HG02642 (cell line): ENCODE data around the gene SASH1.

Source experiments
- ATAC-seq: cut with Tn5 transposase; IDR thresholded peaks from one replicate; pipeline ENCODE4 v1.9.1; 2021; ENCODE audit warnings: mild to moderate bottlenecking; ENCODE audit not compliant: unreplicated experiment, poor library complexity

The SASH1 gene

GRCh38 chr6:148472171-148473105, 129.8 kb downstream of the SASH1 start:
- ATAC-seq: no peak

- no peak for ATAC-seq
Measured at GRCh38 chr6:148479497-148479896, 136.9 kb downstream of the SASH1 start.

GRCh38 chr6:148487461-148487860, 144.8 kb downstream of the SASH1 start:
- ATAC-seq: no peak

GRCh38 chr6:148491638-148492251, 149.1 kb downstream of the SASH1 start:
- ATAC-seq: no peak

- no peak for ATAC-seq
Measured at GRCh38 chr6:148492654-148493290, 150.1 kb downstream of the SASH1 start.

- ATAC-seq: no peak
Measured at GRCh38 chr6:148493424-148493823, 150.8 kb downstream of the SASH1 start.

DNA sequence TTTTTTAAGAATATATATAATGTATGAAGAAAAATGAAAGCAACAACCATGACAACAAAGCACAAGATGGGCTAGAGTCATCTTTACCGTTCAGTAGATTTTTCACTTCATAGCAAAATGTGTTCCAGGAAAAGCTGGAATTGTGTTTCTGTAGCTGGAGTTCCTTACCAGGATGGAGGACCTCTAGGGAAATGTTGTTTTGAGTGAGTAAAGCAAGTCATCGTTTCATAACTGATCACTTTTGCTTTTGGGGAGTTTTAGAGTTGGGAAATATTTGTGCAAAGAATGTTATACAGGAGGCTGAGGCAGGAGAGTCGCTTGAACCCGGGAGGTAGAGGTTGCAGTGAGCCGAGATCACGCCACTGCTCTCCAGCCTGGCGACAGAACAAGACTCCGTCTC, 151.6 kb downstream of the SASH1 start:
- no peak for ATAC-seq

DNA sequence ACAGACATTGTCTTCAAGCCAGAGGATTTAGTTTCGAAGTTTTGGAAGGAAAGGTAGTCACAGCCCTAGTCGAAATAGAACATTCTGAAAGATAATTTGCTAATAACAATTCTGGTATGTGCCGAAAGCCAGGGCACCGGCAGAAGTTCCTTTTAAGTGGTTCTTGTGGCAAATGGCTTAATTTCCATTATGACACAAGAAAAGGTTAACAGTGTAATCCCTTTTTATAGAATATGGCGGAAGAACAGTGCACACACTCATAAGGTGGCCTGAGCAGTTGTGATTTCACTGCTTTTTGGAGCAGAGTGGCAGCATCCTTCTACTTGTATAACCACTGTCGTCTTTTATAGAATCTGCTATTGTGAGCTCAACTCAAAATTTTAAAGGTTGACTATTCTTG, 152.4 kb downstream of the SASH1 start:
- no peak for ATAC-seq

DNA sequence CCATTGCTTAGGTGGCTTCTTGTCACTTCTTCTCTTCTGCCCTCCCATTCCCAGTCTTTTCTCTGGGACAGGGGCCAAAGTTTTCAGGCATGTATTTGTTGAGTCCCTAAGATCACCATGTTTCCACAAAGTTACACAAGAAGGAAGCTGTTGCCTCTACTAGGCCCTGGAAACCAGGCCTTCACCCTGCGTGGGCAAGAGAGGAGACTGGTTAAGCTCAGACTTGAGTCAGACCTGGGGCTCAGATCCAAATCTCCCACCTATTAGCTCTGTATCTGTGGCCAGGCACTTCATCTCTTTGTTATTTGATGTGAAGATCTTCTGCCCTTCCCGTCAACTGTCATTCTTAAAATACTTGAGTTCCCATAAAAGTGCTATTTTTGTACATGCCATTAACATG, 154.6 kb downstream of the SASH1 start:
- no peak for ATAC-seq

DNA sequence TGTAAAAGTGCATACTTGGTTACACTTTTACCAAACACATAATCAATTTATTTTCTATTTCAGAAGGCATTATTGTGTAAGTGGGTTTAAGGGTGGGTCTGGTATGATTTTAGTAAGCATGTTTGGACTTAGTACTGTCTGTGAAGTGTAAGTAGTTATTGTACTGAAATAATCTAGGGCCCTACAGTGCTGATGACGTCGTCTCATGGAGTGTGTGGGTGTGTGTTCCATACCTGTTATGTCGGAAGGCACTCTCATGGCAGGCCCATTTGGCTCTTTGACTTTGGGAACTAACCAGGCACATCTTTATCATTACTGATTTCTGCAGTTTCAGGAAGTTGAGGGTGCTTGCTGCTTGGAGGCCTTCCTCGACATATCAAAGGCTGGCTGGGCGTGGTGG, 155.1 kb downstream of the SASH1 start:
- ATAC-seq: no peak

DNA sequence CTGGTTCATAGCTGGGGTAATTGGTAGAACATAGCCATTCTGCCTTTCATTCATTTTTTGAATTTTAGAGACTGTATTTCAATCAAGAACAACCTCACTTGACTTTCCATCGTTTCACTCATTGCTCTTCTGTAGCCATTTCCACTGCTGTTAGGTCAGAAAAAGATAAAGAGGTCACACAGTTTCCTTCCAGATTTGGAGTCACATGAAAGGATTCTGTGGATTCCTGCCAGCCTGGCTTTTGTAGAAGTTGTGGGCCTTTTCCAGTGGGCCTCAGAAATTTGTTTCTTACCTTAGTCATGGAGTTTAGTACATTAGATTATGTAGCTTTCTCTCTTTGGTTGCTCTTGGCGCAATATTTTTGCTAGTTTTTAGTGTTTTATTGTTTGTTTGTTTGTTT, 157.8 kb downstream of the SASH1 start:
- ATAC-seq: no peak

DNA sequence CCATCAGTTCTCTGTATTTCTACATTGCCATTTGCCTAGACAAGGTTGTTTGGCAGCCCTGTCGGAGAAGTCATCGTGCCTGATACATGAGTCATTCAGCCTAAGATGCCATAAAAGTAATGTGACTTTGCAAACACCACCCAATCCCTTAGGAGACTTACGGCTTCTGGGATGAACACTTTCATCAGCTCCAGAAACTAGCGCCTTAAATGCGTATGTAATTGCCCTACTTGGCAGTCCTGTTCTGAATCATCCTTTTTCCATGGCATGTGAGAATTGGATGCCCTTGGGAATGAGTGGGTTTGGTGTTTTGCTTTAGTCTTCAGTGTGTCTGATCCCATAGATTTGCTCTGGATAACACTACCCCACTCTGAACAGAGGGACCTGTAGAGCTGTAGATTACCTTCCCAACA, 158.5 kb downstream of the SASH1 start:
- no peak for ATAC-seq

DNA sequence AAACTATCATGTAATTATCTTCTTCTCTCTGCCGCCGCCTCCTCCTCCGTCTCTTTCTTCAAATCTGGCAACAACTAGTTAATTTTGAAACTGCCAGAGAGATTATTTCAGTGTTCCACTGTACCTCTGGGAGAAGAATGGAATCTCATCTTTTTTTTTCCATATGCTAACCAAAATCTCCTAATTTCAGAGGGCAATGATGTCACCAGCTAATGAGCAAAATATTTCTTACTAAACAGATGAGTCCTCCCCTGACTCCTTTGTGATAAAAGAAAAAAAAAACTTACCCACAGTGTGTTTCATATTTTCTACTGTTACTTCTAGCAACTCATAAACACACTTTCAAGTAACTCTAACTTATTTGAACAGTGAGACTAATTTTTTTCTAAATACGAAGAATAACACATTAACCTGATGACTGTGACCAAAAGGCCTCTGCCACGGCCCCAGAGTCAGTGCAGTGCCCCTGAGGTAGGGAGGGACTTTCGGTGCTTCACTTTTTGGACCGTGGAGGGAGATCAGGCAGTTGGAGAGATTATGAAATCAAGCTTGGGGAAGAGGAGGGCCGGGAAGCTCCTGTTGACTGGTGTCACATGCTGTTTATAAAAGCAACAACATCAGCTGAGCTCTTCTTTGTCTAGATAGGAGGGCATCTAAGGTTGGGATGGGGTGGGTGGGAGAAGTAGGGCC, 159.6 kb downstream of the SASH1 start:
- no peak for ATAC-seq

GRCh38 chr6:148502773-148503135, 160.1 kb downstream of the SASH1 start:
- no peak for ATAC-seq

DNA sequence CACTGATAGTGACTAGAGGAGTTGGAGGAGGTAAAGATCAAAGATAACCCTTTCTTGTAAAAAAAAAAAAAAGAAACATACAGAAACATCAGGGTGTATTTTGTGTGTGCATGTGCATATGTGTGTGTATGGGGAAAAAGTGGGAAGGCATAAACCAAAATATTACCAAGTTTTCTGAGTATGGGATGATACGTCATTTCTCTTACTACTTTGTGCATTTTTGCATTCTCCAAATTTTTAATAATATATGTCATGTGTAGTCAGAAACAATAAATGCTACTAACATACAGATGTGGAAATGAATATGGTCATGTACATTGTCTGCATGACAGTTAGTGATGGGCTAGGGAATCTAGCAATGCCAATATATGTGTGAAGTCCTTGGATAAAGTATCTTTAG, 161.1 kb downstream of the SASH1 start:
- no peak for ATAC-seq

DNA sequence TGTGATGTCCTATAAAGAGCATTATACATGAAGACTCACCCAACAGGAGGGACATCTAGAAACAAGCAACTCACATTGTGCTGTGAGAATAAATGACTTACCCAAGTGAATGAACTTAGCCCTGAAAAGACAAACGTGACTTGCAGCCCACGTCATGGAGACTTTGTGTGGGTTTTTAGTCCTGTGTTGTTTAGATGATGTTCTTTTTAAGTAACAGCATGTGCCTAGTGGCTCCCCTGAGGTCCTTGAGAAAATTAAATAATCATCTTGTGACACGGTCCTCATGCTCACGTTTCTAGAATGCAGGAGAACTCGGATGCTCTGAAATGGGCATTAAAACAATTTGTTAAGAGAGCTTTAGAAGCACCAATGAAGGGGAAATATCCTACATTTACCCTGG, 165.1 kb downstream of the SASH1 start:
- ATAC-seq: no peak

DNA sequence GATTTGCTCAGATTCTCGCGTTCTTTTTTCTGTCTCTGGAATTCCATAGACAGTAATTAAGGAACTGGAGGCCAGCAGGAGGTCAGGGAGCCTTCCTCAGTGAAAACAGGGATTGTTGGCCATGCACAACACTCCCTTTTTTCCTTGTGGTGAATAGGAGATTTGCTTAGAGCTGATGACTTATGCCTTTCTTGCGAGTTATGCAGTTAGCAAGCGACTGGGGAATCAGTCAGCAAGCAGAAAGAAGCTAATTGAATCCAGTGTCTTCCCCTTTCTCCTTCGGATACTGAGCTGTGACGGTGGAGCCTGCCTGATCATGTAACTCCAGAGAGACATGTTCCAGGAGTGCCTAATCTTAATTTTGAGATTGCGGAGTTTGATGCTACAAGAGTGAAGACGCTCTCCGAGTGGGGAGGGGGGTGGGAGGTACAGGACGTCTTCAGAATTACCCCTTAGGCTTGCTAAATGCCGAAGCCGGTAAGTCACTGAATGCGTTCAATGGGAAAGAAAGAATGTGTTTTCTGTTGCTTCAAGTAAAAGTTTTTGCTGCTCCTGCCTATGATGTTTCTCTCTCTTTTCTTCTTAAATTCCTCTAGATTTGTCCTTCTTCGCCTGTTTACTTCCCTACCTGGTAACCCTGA, 165.9 kb downstream of the SASH1 start:
- ATAC-seq: no peak

DNA sequence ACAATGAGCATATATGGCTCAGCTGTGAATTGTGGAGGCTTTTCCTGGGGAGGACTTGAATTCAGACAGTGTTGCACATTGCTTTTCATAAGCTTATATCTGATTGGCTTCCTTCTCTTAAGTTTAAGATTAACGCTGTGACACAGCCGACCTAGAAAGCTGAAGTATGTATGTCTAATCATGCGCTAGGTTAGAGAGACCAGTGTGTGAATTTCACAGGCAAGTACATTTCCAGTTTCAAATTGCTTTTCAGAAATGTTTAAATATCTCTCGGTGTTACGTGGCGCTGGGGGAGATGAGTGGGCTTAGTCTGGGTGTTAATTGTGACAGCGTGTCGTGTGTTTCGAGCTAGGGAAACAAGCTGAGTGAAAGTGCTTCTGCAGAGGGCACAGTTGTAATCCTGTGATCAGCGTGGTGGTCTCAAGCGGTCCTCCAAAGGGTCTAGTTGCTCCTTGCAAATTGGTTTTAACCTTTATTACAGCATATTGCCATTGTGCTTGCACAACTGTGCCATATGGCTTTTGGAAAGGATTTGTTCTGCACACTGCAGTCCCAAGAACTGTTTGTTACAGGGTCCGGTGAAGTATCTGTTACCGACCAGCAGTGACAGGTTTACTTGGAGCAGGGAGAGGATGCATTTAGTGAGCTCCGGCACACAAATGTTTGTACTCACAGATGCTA, 166.6 kb downstream of the SASH1 start:
- no peak for ATAC-seq

- peak; percentile 70 for ATAC-seq
Measured at GRCh38 chr6:148509800-148510581, 167.4 kb downstream of the SASH1 start.
